Stimulated activated CD4-positive, alpha-beta T cell treated with anti-CD3 and anti-CD28 coated beads, Interleukin-2, amount 100 ng/mL, for 4 hours (primary cell): ENCODE results near the gene CST3.
"Not testable (repeated sequence)": the region's sequence is repeated elsewhere in the genome, so short reads cannot be mapped to it uniquely, and the experiment has no call there.

Experiments
- DNase-seq: peaks from one replicate; pipeline ENCODE4 v3.0.0-alpha.2; 2020; ENCODE audit warnings: low read depth

Gene CST3

GRCh38 chr20:23643659-23644058 is 5.9 kb upstream of the CST3 start:
- DNase-seq: no peak

GRCh38 chr20:23641936-23642751 is 4.4 kb upstream of the CST3 start:
- DNase-seq: no peak

- no peak for DNase-seq
Observed at GRCh38 chr20:23640671-23641667, 3.2 kb upstream of the CST3 start.

GRCh38 chr20:23640018-23640601 is 2.4 kb upstream of the CST3 start:
- no peak for DNase-seq

GRCh38 chr20:23639490-23639958 is 1.8 kb upstream of the CST3 start:
- no peak for DNase-seq

GRCh38 chr20:23638309-23638708 is 554 bp upstream of the CST3 start:
- no peak for DNase-seq

- DNase-seq: no peak
Observed at GRCh38 chr20:23636908-23637281, 860 bp downstream of the CST3 start.

- DNase-seq: no peak
Observed at GRCh38 chr20:23636182-23636907, 1.4 kb downstream of the CST3 start.

- not testable (repeated sequence) for DNase-seq
Observed at GRCh38 chr20:23635768-23636090, 2.0 kb downstream of the CST3 start.

- no peak for DNase-seq
Observed at GRCh38 chr20:23634985-23635767, 2.6 kb downstream of the CST3 start.

GRCh38 chr20:23634044-23634801 is 3.5 kb downstream of the CST3 start:
- DNase-seq: no peak

GRCh38 chr20:23632711-23633573 is 4.8 kb downstream of the CST3 start:
- DNase-seq: no peak

- no peak for DNase-seq
Observed at GRCh38 chr20:23631981-23632710, 5.6 kb downstream of the CST3 start.

GRCh38 chr20:23631226-23631822 is 6.4 kb downstream of the CST3 start:
- DNase-seq: no peak

- DNase-seq: no peak
Observed at GRCh38 chr20:23630392-23630849, 7.3 kb downstream of the CST3 start.

GRCh38 chr20:23629542-23630391 is 8.0 kb downstream of the CST3 start:
- no peak for DNase-seq

- no peak for DNase-seq
Observed at GRCh38 chr20:23629017-23629541, 8.7 kb downstream of the CST3 start.
